GM19463 (cell line): ENCODE measurements around the gene SCAP.

Source experiments
- ATAC-seq: cut with Tn5 transposase; IDR thresholded peaks from one replicate; pipeline ENCODE4 v1.9.1; 2021; ENCODE audit warnings: mild to moderate bottlenecking, moderate library complexity; ENCODE audit not compliant: unreplicated experiment

SCAP gene

DNA sequence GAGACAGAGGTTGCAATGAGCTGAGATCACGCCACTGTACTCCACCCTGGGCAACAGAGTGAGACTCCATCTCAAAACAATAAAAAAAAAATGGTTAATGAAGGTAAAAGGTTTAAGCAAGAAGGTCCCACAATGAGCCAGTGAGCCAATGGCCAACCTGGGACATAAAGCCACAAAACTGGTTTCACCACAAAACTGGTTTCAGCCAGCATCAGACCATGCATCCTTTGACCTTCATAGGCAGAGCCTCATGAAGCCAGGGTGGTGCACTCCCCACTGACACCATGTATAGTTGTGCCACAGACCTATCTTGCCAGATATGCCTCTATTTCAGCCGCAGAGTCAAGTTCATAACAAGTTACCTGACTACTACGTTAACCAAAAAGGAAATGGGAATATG is 41.9 kb downstream of the SCAP start:
- ATAC-seq: no peak

- ATAC-seq: no peak
Measured at GRCh38 chr3:47432673-47433072, 43.1 kb downstream of the SCAP start.

GRCh38 chr3:47431225-47431624 is 44.5 kb downstream of the SCAP start:
- no peak for ATAC-seq

GRCh38 chr3:47430606-47431005 is 45.1 kb downstream of the SCAP start:
- no peak for ATAC-seq

DNA sequence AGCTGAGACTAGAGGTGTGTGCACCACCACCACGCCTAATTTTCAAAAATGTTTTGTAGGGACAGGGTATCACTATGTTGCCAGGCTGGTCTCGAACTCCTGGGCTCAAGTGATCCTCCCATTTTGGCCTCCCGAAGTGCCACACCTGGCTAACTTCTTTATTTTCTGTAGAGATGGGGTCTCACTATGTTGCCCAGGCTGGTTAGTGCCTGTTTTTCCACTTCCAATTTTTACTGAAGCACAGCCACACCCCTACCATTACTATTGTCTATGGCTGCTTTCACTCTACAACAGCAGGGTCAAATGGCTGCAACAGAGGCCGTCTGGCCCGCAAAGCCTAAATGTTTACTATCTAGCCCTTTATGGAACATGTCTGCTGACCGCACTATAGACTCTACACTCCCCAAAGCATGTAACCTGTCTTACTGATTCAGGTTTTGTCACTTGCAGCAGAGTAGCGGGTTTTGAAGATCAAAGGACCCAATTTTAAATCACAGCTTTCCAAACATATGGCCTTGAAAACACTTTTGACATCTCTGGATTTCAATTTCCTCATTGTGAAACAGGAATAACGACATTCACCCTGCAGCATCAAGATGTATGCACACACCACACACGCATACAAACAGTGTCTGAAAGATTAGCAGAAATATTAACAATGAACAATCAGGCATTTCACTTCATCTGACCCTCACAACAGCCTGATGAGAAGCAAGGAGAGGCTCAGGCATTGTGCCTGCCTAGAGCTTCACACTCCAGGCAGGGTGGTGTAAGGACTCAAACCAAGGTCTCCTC is 46.1 kb downstream of the SCAP start:
- no peak for ATAC-seq

- ATAC-seq: no peak
Measured at GRCh38 chr3:47428662-47429061, 47.1 kb downstream of the SCAP start.

- ATAC-seq: no peak
Measured at GRCh38 chr3:47427866-47428265, 47.9 kb downstream of the SCAP start.

- ATAC-seq: no peak
Measured at GRCh38 chr3:47425959-47426358, 49.8 kb downstream of the SCAP start.

DNA sequence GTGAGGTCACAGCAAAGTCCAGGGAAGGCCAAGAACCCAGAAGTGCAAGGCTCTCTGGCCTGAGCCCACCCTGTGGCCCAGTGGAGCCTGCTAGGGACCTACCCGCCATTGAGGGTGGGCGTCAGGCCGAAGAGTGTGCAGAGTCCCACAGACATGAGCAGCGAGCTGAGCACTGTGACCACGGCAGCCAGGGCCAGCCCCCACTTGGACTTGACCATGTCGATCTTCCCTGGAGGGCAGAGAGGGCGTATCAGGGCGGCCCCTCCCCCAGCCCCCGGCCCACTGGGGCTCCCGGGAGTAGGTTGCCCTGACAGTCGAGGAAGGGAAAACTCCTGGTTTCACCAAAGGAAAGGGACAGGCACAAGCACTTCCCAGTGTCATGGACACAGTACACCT is 50.4 kb downstream of the SCAP start:
- ATAC-seq: no peak

DNA sequence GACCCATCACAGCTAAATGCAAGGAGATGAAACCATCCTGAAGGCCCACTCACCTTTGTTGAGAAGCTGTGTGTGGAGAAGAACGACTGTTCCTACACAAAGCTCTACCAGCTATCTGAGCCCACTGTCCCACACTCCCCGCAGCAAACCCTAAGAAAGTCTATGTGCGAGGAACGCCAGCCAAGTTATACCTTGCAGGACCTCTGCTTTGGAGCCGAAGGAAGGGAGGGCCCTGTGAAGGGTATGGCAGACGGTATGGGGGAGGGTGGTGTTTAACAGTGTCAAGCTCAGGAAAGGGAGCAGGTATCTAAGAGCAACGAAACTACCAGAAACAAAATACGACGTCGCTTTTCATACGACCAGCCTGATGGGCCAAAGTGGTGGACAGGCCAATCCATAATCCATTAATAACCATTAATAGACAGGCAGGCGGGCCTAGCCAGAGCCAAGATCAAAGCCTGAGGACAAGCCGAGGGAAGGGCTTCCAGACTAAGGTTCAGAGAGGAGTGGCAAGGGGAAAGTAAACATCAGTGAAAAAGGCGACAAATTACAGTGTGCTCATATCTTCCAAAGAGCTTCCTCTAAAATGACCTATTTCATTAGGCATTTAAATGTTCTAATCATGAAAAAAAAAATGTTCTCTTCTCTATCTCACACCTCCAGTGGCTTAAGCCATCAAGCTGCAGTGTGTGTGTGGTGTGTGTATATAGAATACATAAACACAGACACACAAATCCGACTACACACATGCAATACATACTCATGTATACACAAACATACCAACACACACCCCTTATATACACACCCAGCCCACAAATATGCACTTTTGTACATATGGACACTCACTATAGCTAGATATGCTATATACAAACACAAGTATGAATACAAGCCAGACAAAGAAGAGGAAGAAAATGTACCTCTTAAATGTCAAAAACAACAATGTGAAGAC is 51.0 kb downstream of the SCAP start:
- no peak for ATAC-seq

- ATAC-seq: no peak
Measured at GRCh38 chr3:47423548-47424145, 52.1 kb downstream of the SCAP start.

GRCh38 chr3:47422743-47423142 is 53.0 kb downstream of the SCAP start:
- ATAC-seq: no peak

DNA sequence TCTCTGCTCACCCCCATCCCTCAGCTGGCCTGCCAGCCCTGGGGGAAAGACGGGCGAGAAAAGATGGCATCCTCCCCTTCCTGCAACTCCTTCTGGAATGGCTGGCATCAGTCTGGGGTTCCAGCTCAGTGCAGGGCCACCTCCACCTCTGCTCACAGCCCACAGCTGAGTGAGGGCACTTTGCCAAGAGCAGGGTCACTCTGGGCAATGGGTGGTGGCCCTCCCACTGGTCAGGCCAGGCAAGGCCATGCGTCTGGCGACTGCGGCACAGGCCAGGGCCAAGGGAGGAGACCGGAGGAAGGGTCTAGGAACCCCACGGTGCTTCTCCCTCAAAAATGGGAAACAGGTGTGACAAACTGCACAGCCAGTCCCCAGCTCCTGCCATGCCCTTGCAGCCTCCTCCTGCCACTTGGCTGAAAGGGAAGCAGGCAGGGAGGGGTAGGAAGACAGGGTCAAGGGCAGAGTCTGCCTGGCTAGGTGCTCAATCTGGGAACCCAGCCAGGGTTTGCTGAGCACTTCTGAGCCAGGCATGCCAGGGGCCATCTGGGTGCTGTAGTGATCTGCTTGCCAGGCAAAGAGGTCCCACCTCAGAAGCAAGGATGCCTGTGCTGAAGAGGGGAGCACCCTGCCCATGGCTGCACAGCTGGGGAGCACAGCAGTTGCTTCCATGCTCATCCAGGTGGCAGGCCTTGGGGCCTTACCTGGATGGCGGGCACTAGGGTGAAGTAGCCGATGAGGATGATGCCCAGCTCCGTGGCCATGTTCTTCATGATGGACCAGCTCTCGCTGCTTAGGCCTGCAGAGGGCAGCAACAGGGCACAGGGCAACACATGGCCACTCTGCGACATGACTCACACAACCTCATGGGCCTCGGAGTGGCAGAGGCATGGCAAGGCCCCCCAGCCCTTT is 53.7 kb downstream of the SCAP start:
- ATAC-seq: no peak

DNA sequence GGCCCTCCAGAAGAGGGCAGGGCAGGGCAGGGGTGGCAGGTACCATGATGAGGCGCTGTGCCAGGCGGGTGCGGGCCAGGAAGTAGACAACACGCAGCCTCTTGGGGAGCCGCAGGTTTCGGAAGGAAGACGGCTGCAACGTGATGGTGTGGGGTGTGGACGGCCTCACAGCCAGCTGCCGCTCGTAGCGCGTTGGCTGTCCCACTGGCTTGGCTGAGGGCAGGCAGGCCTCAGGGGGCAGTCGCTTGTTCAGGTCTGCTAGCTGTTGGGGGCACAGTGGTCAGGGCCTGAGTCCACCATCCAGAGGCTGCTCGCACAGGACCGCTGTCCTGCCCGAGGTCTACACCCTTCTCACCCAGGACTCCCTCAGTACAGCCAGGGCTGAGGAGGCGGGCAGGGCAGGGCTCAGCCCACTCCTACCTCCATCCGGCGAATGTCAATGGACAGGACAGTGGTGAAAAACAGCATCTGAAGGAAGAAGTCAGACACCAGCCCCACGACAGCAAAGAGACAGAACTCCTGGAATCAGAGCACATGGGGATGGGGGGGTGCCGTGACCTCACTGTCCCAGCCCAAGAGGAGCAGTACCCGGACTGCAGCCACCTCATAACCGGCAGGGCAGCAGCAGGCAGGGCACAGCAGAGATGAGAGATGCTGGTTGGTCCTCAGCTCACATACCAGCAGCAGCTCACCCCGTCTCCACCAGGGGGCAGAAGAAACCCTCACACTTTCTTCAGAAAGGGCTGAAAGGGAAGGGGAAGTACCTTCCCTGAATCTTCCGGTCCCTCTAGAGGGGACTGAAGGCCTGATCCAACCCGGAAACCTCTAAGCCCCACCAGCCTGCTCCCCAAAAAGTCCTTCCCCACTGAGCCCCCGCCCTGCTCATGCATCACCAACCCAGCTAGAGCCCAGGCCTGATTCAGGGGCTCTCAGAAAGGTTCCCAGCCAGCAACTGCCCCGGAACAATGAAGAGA is 54.9 kb downstream of the SCAP start:
- ATAC-seq: peak; percentile 86

DNA sequence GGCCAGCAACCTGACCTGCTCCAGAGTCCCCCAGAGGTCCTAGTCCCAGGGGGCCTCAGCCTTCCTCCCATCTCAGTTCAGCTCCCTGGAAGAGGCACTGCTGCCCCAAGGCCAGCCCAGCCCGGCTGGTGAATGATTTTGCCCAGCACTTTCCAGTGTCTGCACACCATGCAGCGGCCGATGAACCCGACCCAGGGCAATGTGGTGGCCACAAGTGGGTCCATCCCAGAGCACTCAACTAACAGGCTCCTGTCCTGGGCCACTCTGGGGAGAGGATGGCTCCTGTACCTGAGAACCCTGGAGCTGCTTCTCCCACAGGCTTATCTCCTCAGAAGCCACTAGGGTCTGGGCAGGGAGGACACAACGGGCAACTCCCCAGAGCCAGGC is 55.7 kb downstream of the SCAP start:
- ATAC-seq: no peak

GRCh38 chr3:47419083-47420043 is 56.4 kb downstream of the SCAP start:
- ATAC-seq: no peak

DNA sequence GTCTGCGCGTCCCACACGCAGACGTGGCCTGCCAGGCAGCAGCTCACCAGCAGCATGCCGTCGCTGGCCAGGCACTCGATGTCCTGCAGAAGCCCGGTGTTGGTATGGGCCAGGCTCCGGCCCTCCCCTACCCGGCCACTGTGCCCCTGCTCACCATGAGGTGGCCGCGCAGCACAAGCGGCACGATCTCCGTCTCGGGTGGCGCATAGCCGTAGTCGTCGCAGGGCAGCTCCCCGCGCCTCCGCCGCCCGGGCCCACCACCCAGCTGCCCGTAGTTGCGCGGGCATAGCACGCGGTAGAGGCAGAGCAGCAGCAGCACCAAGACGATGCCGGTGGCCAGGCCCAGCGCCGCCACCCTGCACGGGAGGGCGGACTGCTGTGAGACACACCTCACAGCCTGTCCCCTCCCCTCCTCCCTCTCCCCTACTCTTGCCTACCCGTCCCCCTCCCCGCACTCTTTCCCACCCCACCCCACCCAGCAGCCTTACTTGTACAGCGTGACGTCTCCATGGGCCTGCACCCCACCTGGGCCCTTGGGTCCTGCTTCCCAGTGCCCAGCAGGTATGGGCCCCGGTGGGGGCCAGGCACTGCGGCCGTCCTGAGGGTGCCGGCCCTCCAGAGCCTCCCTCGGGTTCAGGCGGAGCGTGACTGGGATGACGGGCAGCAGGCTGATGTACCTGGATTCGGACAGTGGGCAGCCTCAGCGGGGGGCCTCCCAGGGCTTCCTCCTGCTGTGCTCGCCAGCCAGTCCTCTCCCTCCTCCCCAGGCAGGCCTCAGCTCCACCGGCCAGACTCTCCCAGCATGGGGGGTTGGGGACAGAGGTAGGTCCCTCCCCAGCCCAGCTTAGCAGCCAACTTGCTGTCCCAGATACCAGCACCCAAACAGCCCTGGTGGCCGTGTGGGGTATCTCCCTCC is 57.3 kb downstream of the SCAP start:
- no peak for ATAC-seq
